Natural killer cell (primary cell): ENCODE data around the gene C17orf100. TPM values are rescaled to one million over a fixed set of nuclear protein-coding genes. Genes with fewer than 3 reads are reported as not detected.

Experiments
- ATAC-seq, 3 donors: fragments of 150-1000 bp in 2 of 3; fragments of 200-7000 bp in 1 of 3; cut with Tn5 transposase; 1 replicate in 1 of 3; 2 replicates in 2 of 3; pipeline ENCODE4 v1.10.0; 2021; ENCODE audit warnings: mild to moderate bottlenecking in 2 of 3, moderate library complexity in 2 of 3
- DNase-seq, 2 donors: peaks; one replicate each; pipeline versions ENCODE4 v3.0.0 to v3.0.0-alpha.2; 2013 to 2021; ENCODE audit warnings: mixed read lengths in 1 of 2
- H3K27ac ChIP-seq: one replicate; pipeline ENCODE4 v1.5.1; 2013; ENCODE audit warnings: mild to moderate bottlenecking, low read length
- H3K27me3 ChIP-seq: one replicate; pipeline ENCODE4 v1.6.1; 2013; ENCODE audit warnings: low read length; ENCODE audit not compliant: control insufficient read depth, insufficient read depth
- H3K36me3 ChIP-seq: one replicate; pipeline ENCODE4 v1.6.1; 2013; ENCODE audit warnings: low read length; ENCODE audit not compliant: control insufficient read depth, insufficient read depth
- H3K4me1 ChIP-seq: one replicate; pipeline ENCODE4 v1.6.1; 2013; ENCODE audit warnings: low read length; ENCODE audit not compliant: control insufficient read depth, insufficient read depth
- H3K4me3 ChIP-seq: one replicate; pipeline ENCODE4 v1.5.1; 2013; ENCODE audit warnings: low read length
- H3K9me3 ChIP-seq: one replicate; pipeline ENCODE4 v1.6.1; 2013; ENCODE audit warnings: low read length; ENCODE audit not compliant: control insufficient read depth, insufficient read depth
- H3K27ac Mint-ChIP-seq, 2 donors: one replicate each; pipeline ENCODE4 v1.8.0; 2022; ENCODE audit warnings: mild to moderate bottlenecking in 2 of 2, mixed read lengths in 2 of 2, moderate library complexity in 1 of 2
- H3K27me3 Mint-ChIP-seq, 2 donors: one replicate each; pipeline ENCODE4 v1.8.0; 2022; ENCODE audit warnings: low read depth in 2 of 2, mixed read lengths in 2 of 2
- H3K36me3 Mint-ChIP-seq: one replicate; pipeline ENCODE4 v1.8.0; 2022; ENCODE audit warnings: mixed read lengths
- H3K4me1 Mint-ChIP-seq, 2 donors: one replicate each; pipeline ENCODE4 v1.8.0; 2022; ENCODE audit warnings: mixed read lengths in 2 of 2
- H3K4me3 Mint-ChIP-seq: one replicate; pipeline ENCODE4 v1.8.0; 2022; ENCODE audit warnings: mild to moderate bottlenecking, moderate library complexity, mixed read lengths
- H3K9me3 Mint-ChIP-seq, 2 donors: one replicate each; pipeline ENCODE4 v1.8.0; 2022; ENCODE audit warnings: mixed read lengths in 2 of 2
- WGBS: methylation state at CpG from one replicate; pipeline ENCODE4 v1.1.7; 2013; ENCODE audit warnings: missing lambda C conversion rate; ENCODE audit not compliant: insufficient coverage; 5-methylcytosine and 5-hydroxymethylcytosine counted together
- intact Hi-C: fragments of 100-400 bp; cut with micrococcal nuclease; formaldehyde crosslinking; loops from one replicate; pipeline ENCODE4 v1.14.2; 2022
- total RNA-seq, 4 donors: library from RNA; stranded (reverse); fragments of 120-200 nt in 1 of 4; gene quantifications; one replicate each; pipeline versions ENCODE4 v1.2.3 to v1.2.4, GENCODE V29; 2013 to 2022
- TF ChIP-seq, protein P1 (sequence below): fragments of 200-600 bp; IDR thresholded peaks from one replicate; pipeline ENCODE4 v1.8.0; 2022; ENCODE audit warnings: antibody characterized with exemption

The C17orf100 gene
- total RNA-seq, 3 donors from 2014 or later (not counting 1 experiment from before 2014, with no cell fraction given) = 0.68 to 0.87 (median 0.82) TPM

DNA sequence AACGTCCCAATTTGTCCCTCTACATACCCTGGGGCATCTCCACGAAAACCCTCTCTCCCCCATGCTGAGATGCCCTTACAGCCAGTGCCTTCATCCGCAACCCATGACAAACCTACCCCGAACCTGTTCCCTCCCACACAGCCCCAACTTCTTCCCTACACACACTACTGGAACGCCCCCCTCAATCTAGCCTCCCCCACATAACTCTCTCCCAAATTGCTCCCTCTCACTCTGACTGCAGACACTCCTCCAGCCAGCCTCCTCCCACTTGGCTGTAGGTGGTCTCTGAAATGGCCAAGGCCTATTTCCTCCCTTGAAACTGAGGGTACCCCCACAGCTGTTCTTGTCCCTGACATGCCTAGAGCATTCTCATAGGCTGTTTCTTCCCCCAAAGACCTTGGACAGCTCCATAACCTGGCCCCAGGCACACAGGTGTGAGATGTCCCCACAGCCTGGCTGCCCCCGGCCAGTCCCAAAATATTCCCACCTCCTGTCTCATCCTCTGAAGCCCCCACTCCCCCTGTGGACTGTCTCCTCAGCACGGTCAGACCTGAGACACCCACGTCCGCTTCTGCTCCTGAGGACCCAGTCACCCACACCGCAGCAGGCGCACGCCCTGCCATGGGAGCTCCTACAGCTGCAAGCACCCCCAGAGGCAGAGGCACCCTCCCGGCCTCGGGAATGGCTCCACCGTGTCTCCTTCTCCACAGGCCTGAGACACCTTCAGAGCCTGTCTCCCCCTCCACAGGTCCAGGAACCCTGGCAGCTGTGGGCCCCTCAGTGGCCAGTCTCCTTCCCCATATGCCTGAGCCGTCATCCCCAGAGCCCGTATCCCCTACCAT lies 14.7 kb upstream of the C17orf100 start:
- intact Hi-C loops = no loop called here
- ATAC-seq (no peak), DNase-seq (no peak)
- Mint-ChIP-seq H3K27me3 (no peaks in the 10 kb centered on the region), H3K36me3 (peaks cover 13% of the 10 kb centered on the region), H3K27ac (peak overlapping the region in 1 of 2 donors; percentile 42), H3K4me3 (peak overlapping the region; percentile 35), H3K4me1 (peaks cover 35 to 55% of the 10 kb centered on the region in 2 donors), H3K9me3 (no peaks in the 10 kb centered on the region)
- 96% methylated on average over 17 of the region's 17 CpGs for WGBS
- Histone ChIP-seq H3K36me3 (peaks cover 14% of the 10 kb centered on the region), H3K9me3 (no peaks in the 10 kb centered on the region), H3K4me1 (peaks cover 29% of the 10 kb centered on the region), H3K27ac (no peak overlapping the region), H3K4me3 (no peak overlapping the region), H3K27me3 (no peaks in the 10 kb centered on the region)
- TF ChIP-seq, protein P1, sequence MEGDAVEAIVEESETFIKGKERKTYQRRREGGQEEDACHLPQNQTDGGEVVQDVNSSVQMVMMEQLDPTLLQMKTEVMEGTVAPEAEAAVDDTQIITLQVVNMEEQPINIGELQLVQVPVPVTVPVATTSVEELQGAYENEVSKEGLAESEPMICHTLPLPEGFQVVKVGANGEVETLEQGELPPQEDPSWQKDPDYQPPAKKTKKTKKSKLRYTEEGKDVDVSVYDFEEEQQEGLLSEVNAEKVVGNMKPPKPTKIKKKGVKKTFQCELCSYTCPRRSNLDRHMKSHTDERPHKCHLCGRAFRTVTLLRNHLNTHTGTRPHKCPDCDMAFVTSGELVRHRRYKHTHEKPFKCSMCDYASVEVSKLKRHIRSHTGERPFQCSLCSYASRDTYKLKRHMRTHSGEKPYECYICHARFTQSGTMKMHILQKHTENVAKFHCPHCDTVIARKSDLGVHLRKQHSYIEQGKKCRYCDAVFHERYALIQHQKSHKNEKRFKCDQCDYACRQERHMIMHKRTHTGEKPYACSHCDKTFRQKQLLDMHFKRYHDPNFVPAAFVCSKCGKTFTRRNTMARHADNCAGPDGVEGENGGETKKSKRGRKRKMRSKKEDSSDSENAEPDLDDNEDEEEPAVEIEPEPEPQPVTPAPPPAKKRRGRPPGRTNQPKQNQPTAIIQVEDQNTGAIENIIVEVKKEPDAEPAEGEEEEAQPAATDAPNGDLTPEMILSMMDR = no peak

DNA sequence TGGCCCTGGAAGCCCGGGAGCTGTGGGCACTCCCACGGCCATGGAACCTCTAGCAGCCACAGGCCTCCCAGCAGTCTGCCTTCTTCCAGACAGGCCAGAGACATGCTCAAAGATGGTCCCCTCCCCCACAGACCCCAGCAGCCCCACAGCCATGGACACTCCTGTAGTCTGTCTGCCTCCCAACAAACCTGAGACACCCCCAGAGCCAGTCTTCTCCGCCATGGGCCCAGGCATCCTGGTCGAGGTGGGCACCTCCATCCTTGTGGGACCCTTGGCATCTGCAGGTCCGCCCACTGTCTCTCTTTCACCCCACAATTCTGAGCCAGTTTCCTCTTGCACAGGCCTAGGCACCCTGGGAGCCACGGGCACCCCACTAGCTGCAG lies 14.1 kb upstream of the C17orf100 start:
- H3K4me1 ChIP-seq = peaks cover 29% of the 10 kb centered on the region
- H3K27me3 ChIP-seq = no peaks in the 10 kb centered on the region
- 97% methylated on average over 6 of the region's 6 CpGs for WGBS
- H3K9me3 ChIP-seq = no peaks in the 10 kb centered on the region
- H3K36me3 ChIP-seq = peaks cover 13% of the 10 kb centered on the region
- Mint-ChIP-seq H3K4me1 (peaks cover 38 to 55% of the 10 kb centered on the region in 2 donors), H3K27ac (peak overlapping the region in 1 of 2 donors; percentile 42), H3K36me3 (peaks cover 12% of the 10 kb centered on the region), H3K4me3 (peak overlapping the region; percentile 31), H3K27me3 (no peaks in the 10 kb centered on the region), H3K9me3 (no peaks in the 10 kb centered on the region)
- DNase-seq (no peak), ATAC-seq (no peak)
- TF ChIP-seq, protein P1 = no peak
- H3K4me3 ChIP-seq = no peak overlapping the region
- no peak overlapping the region for H3K27ac ChIP-seq
- intact Hi-C loops = no loop called here

DNA sequence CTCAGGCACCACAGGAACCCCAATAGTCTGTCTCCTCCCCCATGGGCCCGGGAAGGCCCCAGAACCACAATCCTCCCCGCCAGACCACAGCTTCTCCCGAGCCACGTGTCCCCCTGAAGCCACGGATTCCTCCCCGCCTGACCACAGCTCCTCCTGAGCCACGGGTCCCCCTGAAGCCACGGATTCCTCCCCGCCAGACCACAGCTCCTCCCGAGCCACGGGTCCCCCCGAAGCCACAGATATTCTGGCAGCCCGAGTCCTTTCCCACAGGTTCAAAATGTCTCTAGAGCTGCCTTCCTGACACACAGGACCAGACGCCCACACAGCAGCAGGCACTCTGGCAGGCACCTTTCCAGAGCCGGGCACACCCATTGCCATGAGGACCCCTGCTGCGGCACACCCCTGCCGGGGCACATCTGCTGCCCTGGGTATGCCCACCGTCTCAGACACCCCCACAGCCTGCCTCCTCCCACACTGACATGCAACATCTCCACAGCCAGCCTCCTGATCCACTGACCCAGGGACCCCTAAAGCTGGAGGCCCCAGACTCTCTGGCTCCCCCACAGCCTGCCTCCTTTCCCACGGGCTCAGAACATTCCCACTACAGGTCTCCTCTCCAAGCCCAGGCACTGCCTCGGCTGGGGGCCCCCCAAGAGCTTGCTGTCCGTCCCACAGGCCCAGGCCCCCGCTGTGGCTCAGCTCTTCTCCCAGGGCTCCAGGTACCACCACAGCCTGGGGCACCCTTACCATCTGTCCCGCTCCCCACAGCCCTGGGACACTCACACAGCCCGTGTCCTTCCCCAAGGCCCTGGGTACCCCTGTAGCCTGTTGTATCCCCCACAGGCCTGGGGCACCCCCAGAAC lies 13.3 kb upstream of the C17orf100 start:
- H3K27ac Mint-ChIP-seq = peak overlapping the region in 1 of 2 donors; percentile 94

More for the DNA sequence above, 13.3 kb upstream of the C17orf100 start:
- DNase-seq (no peak), ATAC-seq (no peak)
- H3K36me3 Mint-ChIP-seq = peaks cover 4% of the 10 kb centered on the region
- TF ChIP-seq, protein P1 = no peak
- Histone ChIP-seq H3K36me3 (peaks cover 12% of the 10 kb centered on the region), H3K27ac (no peak overlapping the region), H3K27me3 (no peaks in the 10 kb centered on the region), H3K9me3 (no peaks in the 10 kb centered on the region), H3K4me1 (peaks cover 29% of the 10 kb centered on the region), H3K4me3 (no peak overlapping the region)
- intact Hi-C loops = no loop called here
- H3K9me3 Mint-ChIP-seq = no peaks in the 10 kb centered on the region
- peaks cover 42 to 55% of the 10 kb centered on the region in 2 donors for H3K4me1 Mint-ChIP-seq
- peak overlapping the region; percentile 66 for H3K4me3 Mint-ChIP-seq
- WGBS = 51% methylated on average over 24 of the region's 24 CpGs
- H3K27me3 Mint-ChIP-seq = no peaks in the 10 kb centered on the region
